Pancreas (tissue), 10 donors: ENCODE data around the gene NME7. TPM values are rescaled to one million over a fixed set of nuclear protein-coding genes. Genes with fewer than 3 reads are reported as not detected.

ENCODE experiments used
- ATAC-seq, 4 donors: fragments of 200-7000 bp; cut with Tn5 transposase; one replicate each; pipeline versions ENCODE4 v1.8.0 to v1.9.1; 2020; ENCODE audit warnings: mild to moderate bottlenecking in 4 of 4, moderate library complexity in 4 of 4
- DNase-seq, 6 donors: peaks; one replicate each; pipeline ENCODE4 v3.0.0-alpha.2; 2020
- FAIRE-seq: peaks from 2 replicates; lab custom pipeline; 2012; peaks lifted over from hg19 to GRCh38; lab: Jason Lieb, UNC
- H3K27ac ChIP-seq, 4 donors: fragments of 200-600 bp; sonication (generic); 1 replicate in 3 of 4; 2 replicates in 1 of 4; pipeline versions ENCODE4 v1.5.0 to v1.8.0; 2020
- H3K27me3 ChIP-seq, 4 donors: fragments of 200-600 bp; one replicate each; pipeline ENCODE4 v1.8.0; 2021
- H3K36me3 ChIP-seq, 3 donors: fragments of 200-600 bp; sonication (generic) in 1 of 3; one replicate each; pipeline versions ENCODE4 v1.5.0 to v1.8.0; 2020 to 2021
- H3K4me1 ChIP-seq, 3 donors: fragments of 200-600 bp; one replicate each; pipeline ENCODE4 v1.8.0; 2021
- H3K4me3 ChIP-seq, 4 donors: fragments of 200-600 bp; sonication (generic) in 2 of 4; one replicate each; pipeline versions ENCODE4 v1.5.0 to v1.8.0; 2020 to 2021
- H3K9me3 ChIP-seq, 4 donors: fragments of 200-600 bp; one replicate each; pipeline ENCODE4 v1.8.0; 2021
- WGBS, 2 donors: extraction: QIAGEN DNeasy Blood & Tissue Kit; methylation state at CpG; one replicate each; pipeline ENCODE4 v1.1.7; 2013; 5-methylcytosine and 5-hydroxymethylcytosine counted together
- intact Hi-C, 3 donors: fragments of 100-400 bp; cut with DNase I; formaldehyde crosslinking; loops; one replicate each; pipeline versions ENCODE4 v1.11.1 to v1.14.2; 2022
- polyA plus RNA-seq, 2 donors: library from polyadenylated mRNA; stranded (reverse); fragments of 200-250 nt; gene quantifications; one replicate each; pipeline ENCODE4 v1.2.3, GENCODE V29; 2013
- total RNA-seq, 6 donors: library from RNA; stranded (reverse); fragmentation: NEBNext Ultra II Directional in 4 of 6; extraction: Animal tissue kit (Norgen Biotek cat#: 25700) in 4 of 6; gene quantifications; one replicate each; pipeline versions ENCODE4 v1.2.1 to v1.2.4, GENCODE V29; 2021 to 2023
- TF ChIP-seq, protein P1 (sequence below), 4 donors: fragments of 200-600 bp; sonication (generic) in 3 of 4; IDR thresholded peaks; one replicate each; pipeline versions ENCODE4 v1.5.0 to v1.8.0; 2021; ENCODE audit warnings: antibody characterized with exemption in 4 of 4
- donor health status: healthy with polysubstance abuse.
- donor health status: DM: no; HTN: no; CAD: no; lungs with moderate emphysema.
- donor health status: DM: no; HTN: no; CAD: no.
- donor health status: control.
- donor health status: control.
- donor health status: Bipolar disorder and iron deficiency.
- donor health status: DM: yes; HTN: yes; CAD: no.
- donor health status: DM: no; HTN: no; CAD: no.
- donor health status: DM: no; HTN: no; CAD: no.
- donor health status: DM: yes; HTN: yes; CAD: no.

The NME7 gene
- total and polyA plus RNA-seq, 8 donors = 5.0 to 12.6 (median 8.0) TPM

- Histone ChIP-seq H3K4me1 (peaks cover 0 to 3% (median 0%) of the 10 kb centered on the region in 3 donors), H3K36me3 (peaks cover 0 to 18% (median 0%) of the 10 kb centered on the region in 3 donors), H3K9me3 (no peaks in the 10 kb centered on the region), H3K27ac (peak overlapping the region in 2 of 4 donors; percentile 10 to 25), H3K27me3 (no peaks in the 10 kb centered on the region), H3K4me3 (no peak overlapping the region)
- 69 to 71% methylated on average over 5 of the region's 5 CpGs for WGBS, 2 donors
- DNase-seq (no peak), ATAC-seq (no peak), FAIRE-seq (no peak)
- TF ChIP-seq, protein P1, sequence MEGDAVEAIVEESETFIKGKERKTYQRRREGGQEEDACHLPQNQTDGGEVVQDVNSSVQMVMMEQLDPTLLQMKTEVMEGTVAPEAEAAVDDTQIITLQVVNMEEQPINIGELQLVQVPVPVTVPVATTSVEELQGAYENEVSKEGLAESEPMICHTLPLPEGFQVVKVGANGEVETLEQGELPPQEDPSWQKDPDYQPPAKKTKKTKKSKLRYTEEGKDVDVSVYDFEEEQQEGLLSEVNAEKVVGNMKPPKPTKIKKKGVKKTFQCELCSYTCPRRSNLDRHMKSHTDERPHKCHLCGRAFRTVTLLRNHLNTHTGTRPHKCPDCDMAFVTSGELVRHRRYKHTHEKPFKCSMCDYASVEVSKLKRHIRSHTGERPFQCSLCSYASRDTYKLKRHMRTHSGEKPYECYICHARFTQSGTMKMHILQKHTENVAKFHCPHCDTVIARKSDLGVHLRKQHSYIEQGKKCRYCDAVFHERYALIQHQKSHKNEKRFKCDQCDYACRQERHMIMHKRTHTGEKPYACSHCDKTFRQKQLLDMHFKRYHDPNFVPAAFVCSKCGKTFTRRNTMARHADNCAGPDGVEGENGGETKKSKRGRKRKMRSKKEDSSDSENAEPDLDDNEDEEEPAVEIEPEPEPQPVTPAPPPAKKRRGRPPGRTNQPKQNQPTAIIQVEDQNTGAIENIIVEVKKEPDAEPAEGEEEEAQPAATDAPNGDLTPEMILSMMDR (IDR thresholded peaks at IDR 0.05) = no peak
- intact Hi-C loops = no loop called here
These were observed 234.4 kb downstream of the NME7 start for GRCh38 chr1:169133228-169133576.

- WGBS, 2 donors = 56 to 70% methylated on average over 4 of the region's 4 CpGs
- Histone ChIP-seq H3K36me3 (peaks cover 0 to 19% (median 0%) of the 10 kb centered on the region in 3 donors), H3K4me1 (peaks cover 0 to 3% (median 0%) of the 10 kb centered on the region in 3 donors), H3K27ac (peak overlapping the region in 1 of 4 donors; percentile 25), H3K9me3 (no peaks in the 10 kb centered on the region), H3K27me3 (no peaks in the 10 kb centered on the region), H3K4me3 (no peak overlapping the region)
- ATAC-seq (no peak), DNase-seq (no peak), FAIRE-seq (no peak)
- TF ChIP-seq, protein P1 (IDR thresholded peaks at IDR 0.05) = no peak
- intact Hi-C loops = no loop called here
These were observed 234.9 kb downstream of the NME7 start for GRCh38 chr1:169132512-169133227.

DNA sequence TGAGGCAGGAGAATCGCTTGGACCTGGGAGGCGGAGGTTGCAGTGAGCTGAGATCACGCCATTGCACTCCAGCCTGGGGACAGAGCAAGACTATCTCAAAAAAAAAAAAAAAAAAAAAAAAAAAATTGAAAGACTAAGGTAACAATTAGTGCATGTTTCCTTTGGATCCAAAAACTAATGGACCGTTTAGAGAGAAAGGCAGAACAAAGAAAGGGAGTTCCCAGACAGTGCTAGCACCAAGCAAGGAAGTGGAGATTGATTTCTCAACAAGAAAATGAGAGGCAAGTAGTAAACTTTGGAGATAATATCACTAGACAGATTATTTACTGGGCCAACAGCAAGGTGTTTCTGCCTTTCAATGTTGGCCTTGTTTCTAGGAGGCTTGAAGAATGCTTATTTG, 236.9 kb downstream of the NME7 start:
- Histone ChIP-seq H3K27ac (no peak overlapping the region), H3K36me3 (peaks cover 0 to 38% (median 0%) of the 10 kb centered on the region in 3 donors), H3K4me1 (peaks cover 0 to 8% (median 0%) of the 10 kb centered on the region in 3 donors), H3K27me3 (no peaks in the 10 kb centered on the region), H3K4me3 (no peak overlapping the region), H3K9me3 (no peaks in the 10 kb centered on the region)
- TF ChIP-seq, protein P1 (IDR thresholded peaks at IDR 0.05) = no peak
- intact Hi-C loops = no loop called here
- 85 to 89% methylated on average over 4 of the region's 4 CpGs for WGBS, 2 donors
- DNase-seq (no peak), ATAC-seq (no peak), FAIRE-seq (no peak)

- Histone ChIP-seq H3K4me3 (no peak overlapping the region), H3K9me3 (no peaks in the 10 kb centered on the region), H3K27me3 (no peaks in the 10 kb centered on the region), H3K36me3 (peaks cover 0 to 47% (median 0%) of the 10 kb centered on the region in 3 donors), H3K4me1 (peaks cover 1 to 8% (median 3%) of the 10 kb centered on the region in 3 donors), H3K27ac (peak overlapping the region in 1 of 4 donors; percentile 5)
- no peak for FAIRE-seq
- no peak for ATAC-seq
- WGBS, 2 donors = 51 to 53% methylated on average over 6 of the region's 6 CpGs
- intact Hi-C loops = loop anchor here in 1 of 3 donors (10.0 kb wide), 1 partner anchor 524 kb away; no protein-coding TSS in a partner anchor
- TF ChIP-seq, protein P1 (IDR thresholded peaks at IDR 0.05) = no peak
- no peak for DNase-seq
These were observed 238.3 kb downstream of the NME7 start for GRCh38 chr1:169129109-169129784.
